GM19324 (cell line): Measurements from ENCODE around the gene SFXN3.
A peak's percentile ranks its signal among the peaks of the same experiment; 100 is the strongest.

Experiments used
- ATAC-seq: cut with Tn5 transposase; IDR thresholded peaks from one replicate; pipeline ENCODE4 v1.9.1; 2021; ENCODE audit warnings: mild to moderate bottlenecking, moderate library complexity; ENCODE audit not compliant: unreplicated experiment, low FRiP score

SFXN3 gene

DNA sequence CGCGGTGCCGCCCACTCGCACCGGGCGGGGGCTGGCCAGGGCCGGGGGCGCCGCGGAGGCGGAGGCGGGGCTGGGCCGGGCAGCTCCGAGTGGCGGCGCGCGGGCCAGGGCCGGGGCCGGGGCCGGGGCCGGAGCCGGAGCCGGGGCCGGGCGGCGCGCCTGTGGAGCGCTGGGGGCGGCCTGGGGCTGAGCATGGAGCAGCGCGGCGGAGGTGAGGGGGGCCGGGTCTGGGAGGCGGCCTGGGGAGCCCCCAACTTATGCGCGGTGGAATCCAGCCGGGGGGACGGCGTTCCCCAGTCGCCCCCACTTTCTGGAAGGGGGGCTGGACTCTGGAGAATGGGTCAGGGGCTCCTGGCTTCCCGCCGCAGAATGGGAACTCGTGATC lies 31.3 kb upstream of the SFXN3 start, which contains the start of gene LZTS2:
TSS of gene LZTS2 (plus strand) at position 67 of the 385 bp plus-strand sequence. CDS start 2,731 bp downstream, outside the sequence.
- ATAC-seq = no peak

DNA sequence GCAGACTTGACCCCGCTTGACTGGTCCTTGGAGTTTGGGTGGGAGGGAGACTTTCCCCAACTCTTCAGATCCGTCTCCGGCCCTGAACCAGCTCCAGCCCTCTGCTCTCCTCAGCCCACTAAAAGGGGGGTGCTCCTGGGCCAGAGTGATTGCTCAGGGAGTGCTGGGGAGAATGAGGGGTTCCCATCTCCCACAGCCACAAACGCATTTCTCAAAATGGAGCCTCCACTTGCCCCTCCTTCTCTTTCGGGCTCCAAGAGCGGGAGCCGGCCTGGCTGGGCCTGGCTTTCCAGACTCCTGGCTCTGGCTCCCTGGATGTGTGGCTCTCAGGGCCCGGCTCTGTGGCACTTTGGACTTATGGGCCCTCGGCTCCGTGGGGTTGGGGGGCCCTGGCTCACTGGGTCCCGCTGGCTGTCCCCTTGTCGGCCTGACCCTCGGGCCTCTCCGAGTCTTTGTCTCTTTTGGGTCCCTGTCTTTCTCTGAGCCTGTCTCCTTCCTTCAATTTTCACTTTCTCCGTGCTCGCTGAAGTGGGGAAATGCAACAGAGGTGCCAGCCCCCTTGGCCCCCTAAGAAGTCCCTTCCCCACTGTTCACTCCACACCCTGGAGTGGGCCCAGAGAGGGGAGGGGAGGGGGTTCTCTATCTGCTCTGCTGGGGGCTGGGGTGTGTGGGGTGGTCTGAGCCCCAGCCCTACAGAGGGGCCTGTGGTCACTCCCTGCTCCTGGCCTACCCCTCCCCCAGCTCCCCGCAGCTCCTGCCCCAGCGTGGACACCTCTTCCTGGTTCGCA lies 30.7 kb upstream of the SFXN3 start:
- ATAC-seq = no peak

DNA sequence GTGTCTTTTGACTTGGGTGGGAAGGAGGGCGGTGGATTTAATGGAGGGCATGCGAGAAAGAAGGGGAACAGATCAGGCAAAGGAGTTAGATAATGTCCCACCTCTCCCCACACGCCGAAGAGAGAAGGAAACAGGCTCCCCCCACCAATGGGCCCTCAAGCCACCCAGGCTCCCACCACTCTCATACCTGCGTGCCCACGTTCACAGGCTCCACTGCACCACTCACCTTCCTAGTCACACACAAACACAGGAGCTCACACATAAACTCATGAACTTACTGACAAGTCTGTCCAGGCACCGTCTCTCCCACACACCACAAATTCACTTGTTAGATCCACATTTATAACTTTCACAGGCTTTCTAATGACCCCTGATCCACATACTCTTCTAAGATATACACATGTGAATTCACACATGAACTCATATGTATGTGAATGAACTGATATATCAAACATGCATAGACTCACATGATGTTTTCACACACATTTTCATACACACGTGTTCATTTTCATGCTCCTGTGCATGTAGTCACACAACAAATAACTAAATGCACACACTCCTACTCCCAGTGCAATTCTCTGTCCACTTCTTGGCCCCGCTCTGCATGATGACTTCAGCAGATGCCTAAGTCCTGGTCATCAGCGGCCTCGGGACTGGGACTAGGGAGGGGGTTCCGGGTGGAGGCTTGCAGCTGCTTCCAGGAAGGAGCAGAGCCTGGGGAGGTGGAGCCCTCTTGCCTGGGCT lies 29.9 kb upstream of the SFXN3 start:
- no peak for ATAC-seq

DNA sequence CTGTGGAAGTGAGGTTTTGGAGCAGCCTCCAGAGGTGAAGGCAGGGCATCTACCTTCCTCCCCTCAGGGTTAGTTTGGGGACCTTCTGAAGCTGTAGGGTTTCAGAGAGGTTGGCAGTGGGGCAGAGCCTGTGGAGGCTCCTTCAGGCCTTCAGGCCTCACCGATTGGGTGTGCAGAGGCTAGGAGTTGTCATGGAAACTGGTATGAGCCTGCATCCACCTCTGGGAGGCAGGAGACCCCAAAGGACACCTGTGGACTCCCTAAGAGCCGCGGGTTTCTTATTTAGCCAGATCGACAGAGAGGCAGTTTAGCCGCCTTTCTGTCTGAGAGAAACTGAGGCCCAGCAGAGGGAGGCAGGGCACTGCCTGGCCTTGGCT lies 29.4 kb upstream of the SFXN3 start:
- no peak for ATAC-seq

DNA sequence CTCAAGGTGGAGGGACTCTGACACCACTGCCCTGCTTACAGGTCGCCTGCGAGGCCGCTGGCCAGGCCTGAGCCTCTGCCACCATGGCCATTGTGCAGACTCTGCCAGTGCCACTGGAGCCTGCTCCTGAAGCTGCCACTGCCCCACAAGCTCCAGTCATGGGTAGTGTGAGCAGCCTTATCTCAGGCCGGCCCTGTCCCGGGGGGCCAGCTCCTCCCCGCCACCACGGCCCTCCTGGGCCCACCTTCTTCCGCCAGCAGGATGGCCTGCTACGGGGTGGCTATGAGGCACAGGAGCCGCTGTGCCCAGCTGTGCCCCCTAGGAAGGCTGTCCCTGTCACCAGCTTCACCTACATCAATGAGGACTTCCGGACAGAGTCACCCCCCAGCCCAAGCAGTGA lies 28.6 kb upstream of the SFXN3 start:
- no peak for ATAC-seq

DNA sequence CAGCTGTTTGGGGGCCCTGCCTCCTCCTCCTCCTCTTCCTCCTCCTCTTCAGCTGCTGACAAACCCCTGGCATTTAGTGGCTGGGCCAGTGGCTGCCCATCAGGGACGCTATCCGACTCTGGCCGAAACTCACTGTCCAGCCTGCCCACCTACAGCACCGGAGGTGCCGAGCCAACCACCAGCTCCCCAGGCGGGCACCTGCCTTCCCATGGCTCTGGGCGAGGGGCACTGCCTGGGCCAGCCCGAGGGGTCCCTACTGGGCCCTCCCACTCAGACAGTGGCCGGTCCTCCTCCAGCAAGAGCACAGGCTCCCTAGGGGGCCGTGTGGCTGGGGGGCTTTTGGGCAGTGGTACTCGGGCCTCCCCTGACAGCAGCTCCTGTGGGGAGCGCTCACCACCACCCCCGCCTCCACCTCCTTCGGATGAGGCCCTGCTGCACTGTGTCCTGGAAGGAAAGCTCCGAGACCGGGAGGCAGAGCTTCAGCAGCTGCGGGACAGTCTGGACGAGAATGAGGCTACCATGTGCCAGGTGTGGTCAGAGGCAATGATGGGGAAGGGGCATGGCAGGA lies 27.3 kb upstream of the SFXN3 start:
- ATAC-seq = no peak

DNA sequence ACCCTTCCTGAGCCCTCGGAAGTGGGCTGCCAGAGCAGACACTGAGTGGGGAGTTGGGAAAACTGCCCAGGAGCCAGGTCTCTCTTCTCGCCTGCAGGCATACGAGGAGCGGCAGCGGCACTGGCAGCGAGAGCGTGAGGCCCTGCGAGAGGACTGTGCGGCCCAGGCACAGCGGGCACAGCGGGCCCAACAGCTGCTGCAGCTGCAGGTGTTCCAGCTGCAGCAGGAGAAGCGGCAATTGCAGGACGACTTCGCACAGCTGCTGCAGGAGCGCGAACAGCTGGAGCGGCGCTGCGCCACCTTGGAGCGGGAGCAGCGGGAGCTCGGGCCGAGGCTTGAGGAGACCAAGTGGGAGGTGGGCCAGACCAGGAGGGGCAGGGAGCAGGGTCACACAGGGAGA lies 25.7 kb upstream of the SFXN3 start:
- no peak for ATAC-seq

DNA sequence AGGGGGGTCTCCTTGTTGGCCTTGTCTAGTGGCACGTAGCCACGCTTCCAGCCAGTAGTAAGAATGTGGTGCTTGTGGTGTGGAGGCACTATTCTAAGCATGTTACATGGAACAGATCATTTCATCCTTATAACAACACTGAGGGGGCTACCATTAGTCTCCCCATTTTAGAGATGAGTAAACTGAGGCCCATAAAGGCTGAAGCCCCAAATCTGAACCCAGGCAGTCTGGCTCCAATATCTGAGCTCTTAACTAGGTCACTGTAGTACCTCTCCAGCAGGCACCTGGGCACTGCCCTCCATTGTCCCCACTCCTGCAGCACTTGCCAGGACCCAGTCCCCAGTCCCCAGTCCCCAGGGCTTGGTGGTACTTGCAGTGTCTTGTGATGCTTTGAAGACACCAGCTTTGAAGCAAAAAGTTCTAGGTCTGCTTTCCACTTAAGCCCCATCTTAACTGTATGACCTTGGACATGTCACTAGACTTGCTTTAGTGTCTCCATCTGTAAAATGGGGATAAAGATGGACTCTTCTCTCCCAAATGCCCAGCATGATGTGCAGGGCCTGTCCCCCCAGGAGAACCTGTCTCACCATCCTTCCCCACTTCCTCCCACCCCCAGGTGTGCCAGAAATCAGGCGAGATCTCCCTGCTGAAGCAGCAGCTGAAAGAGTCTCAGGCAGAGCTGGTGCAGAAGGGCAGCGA lies 25.0 kb upstream of the SFXN3 start:
- no peak for ATAC-seq

DNA sequence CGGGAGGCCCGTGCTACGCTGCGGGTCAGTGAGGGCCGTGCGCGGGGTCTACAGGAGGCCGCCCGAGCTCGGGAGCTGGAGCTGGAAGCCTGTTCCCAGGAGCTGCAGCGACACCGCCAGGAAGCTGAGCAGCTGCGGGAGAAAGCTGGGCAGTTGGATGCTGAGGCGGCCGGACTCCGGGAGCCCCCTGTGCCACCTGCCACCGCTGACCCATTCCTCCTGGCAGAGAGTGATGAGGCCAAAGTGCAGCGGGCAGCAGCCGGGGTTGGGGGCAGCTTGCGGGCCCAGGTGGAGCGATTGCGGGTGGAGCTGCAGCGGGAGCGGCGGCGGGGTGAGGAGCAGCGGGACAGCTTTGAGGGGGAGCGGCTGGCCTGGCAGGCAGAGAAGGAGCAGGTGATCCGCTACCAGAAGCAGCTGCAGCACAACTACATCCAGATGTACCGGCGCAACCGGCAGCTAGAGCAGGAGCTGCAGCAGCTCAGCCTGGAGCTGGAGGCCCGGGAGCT lies 24.4 kb upstream of the SFXN3 start:
- ATAC-seq = no peak

DNA sequence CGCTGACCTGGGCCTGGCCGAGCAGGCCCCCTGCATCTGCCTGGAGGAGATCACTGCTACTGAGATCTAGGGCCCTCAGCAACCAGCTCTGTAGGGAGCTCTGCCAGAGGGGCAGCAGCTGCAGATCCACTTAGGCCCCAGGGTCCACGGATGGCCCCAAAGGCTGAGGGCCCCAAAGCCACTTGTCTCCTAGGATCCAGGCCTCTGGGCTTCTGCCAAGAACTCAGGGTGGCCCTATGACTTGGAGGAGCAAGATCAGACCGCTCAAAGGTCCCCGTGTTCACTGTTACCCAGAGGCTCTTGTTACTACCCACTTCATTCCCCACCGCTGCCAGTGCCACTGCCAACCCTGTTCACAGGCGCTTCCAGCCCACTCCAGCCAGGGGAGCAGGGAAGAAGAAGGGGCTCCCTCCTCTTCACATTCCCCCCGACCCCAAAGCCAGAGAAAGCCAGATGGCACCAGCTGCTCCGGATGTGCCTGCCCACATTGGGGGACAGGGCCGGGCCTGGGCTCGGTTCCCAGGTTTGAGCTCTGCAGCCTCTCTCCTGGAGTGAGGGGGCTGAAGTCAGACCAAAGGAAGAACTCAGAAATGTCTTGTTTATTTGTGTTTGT lies 23.8 kb upstream of the SFXN3 start:
- ATAC-seq = no peak

DNA sequence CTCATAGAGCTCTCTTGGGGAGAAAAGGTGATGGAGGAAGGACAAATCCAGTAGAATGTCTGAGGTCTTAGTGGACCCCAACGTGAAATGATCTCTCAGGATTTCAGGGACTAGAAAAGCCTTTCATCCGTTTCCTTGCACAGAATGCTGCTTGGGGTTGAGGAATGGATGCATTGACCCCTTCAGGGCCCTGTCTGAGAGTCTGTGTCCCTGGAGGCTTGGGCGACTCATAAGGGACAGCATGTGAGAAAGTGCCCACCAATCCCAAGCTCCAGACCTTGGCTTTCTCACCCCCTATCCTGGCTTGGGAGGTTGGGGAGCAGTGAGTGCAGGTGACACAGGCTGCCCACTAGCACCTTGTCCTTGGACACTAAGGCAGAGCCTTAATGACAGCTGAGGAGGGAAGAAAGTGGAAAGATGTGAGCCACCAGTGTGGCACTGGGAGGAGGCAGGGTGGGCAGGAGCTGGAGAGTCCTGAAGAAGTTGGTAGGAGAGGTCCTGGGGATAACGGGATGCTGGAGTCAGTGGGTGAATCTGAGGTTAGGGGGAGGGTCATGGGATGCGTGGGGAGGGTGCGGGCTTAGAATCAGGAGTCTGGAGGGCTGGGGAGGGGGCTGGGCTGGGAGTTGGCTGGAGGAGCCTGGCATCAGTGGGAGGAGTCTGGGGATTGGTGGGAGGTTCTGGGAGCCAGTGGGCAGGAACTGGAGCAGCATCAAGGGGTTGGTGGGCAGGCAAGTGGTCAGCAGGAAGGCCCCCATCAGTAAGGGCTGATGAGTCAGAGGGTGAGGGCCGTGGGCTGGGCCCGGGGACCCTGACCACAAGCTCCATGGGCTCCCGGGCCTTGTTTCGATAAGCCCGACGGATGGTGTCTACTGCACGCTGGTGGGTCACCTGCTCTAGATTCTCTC lies 22.9 kb upstream of the SFXN3 start:
- no peak for ATAC-seq

DNA sequence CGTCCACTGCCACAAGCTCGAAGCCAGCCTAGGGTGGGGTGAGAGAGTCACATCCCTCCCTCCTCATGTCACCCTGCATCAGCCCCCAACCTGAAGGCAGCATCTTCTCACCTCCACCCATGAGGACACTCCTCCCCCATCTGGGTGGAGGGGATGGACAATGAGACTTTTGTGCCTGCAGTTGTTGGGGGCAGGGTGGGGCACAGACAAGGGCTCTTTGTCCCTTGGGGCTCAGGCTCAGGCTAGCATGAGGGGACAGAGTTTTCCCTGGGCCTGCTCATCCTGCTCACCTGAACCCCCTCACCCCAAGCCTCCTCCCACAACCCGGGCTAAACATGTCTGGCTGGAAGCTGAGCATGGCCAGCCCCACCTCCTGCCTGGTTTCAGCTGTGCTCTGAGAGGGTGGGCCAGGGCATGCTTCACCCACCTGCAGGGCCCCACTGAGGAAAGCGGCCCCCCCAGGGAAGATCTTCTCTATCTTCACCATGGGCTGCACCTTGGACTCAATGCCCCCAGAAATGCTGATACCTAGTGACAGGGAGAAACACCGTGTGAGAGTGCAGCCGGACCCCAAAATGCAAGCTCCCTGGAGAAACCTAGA lies 22.1 kb upstream of the SFXN3 start:
- ATAC-seq = no peak

DNA sequence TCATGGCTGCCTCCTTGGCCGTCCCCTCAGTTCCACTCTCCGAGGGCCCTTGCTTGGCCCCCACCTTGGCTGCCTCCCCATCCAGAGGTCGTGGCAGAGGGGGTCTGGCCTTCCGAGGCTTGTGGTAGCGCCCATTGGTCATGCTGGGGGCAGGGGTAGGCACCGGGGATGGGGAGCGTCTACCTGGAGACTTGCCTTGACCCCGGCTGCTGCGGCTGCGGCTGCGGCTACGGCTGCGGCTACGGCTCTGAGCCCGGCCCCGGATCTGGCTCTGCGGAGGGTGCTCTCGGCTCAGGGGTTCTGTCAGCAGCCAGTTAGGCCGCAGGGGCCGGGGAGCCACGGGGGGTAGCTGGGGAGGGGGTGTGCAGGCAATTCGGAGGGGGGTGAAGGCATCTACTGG lies 20.7 kb upstream of the SFXN3 start:
- no peak for ATAC-seq

DNA sequence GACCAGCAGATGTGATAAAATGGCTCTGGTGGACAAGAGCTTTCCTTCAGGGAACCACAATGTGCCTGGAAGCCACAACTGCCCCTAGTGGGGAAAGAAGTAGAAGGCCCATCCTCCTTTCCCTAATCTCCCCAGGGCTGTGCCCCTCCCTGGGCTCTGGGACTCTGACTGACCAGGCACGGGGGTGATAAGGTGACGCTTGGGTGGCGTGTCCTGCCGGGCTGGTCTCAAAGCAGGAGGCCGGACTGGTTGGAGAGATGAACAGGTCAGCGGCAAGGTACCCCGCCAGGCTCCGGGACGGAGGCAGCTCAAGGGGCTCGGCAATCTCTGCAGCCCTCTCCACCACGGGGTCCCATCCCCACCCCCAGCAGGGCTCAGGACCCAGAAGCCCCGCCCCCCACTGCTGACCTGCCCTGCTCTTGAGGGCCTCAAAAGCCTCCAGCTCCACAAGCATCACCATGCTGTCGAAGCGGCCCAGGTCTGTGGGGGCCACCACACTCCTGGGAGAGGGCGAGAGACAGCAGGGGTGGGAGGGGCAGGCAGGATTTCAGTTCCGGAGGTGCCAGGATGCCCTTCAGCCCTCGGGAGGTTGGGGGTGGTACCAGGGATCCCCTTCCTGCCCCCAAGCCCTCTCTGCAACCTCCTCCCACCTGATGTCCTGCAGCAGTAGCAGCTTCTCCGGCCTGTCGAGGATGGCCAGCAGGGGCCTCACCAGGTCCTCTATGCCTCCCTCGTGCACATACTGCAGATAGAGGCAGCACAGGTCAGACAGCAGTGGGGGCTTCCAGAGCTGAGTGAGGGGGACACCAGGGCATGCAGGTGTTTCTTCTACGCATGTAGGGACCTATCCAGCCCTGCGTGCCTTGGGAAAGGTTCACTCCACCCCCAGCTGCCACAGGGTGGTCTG lies 19.3 kb upstream of the SFXN3 start:
- ATAC-seq = no peak

DNA sequence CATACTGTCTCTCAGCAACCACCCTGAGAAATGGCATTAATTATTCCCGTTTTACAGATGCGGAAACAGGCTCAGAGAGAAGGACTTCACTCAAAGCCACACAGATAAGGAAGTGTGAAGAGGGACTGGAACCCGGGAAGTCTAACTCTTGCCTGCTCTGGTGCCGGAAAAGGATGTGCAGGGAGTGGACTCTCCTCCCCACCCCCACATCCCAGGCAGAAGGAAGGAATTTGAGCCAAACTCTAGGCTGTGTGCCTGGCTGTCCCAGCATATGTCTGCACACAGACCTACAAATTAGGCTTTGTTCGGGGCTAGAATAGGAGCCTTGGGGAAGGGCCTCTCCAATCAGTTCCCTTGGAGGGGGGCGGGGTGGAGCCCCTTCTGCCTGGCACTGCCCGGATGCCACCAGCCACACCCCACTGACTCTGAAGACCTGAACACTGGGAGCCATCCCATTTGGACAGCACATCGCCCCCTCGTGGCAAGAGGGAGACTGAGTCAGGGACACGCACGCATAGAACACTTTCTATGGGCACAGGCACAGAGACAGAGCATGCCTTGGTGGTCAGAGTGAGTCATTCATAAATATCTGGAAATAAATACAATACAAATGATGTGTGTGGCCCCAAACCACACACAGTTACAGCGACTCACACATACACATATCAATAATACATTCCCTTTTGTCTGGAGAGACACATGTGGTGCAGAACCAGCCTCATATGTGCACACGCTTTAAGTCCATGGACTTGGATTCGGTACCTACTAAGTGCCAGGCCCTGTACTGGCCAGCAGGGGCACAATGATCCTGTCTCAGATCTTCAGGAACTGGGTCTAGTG lies 18.3 kb upstream of the SFXN3 start:
- peak; percentile 51 for ATAC-seq

DNA sequence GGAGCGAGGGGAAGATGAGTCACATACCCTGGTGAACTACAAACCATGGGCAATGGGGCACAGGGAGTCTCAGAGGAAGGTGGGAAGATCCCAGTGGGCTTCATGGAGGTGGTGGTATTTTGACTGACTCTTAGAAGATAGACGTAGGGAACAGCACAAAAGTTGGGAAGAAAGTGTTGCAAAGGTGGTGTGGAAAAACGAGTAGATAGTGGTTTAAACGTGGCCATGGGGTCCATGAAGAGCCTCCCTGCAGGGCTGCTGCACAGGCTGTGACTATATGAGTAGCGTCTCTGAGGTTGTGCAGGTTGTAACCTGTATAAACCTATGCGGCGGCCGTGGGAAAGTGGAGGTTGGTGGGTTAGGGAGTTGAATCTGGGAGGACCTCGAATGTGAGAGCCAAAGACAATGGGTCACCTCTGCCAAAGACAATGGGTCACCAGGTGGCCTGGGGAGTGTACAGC lies 17.6 kb upstream of the SFXN3 start:
- no peak for ATAC-seq

DNA sequence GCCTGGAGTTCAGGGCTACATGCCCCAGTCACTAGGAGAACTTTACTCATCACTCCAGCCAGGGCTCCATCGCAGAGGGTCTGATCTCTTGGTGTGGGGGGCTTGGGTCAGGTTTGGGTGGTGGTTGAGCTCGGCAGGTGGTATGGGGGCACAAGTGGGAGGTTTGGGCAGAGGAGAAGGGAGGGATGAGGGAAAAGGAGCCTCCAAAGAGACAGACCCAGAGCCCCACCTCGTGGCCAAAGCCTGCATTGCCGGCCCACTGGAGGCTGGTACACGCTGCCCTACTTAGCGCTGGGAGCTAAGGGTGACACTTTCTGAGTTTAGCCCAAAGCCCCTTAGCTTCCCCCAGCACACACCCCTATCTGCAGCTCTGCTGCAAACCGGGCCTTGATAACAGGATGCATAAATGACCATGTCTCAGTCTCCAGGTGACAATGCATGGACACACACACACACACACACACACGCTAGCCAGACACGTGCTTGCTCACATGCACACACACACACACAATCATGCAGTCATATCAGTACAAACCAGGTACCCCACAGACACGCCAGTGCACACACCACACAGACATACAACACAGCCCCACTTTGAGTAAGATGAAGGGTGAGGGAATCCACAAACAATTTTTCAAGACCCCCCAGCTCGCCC lies 16.7 kb upstream of the SFXN3 start:
- ATAC-seq = no peak
